Loucy (cell line): Measurements from ENCODE around the gene RXYLT1.
A peak's percentile ranks its signal among the peaks of the same experiment; 100 is the strongest.

Experiments used
- H2AFZ ChIP-seq: fragments of 200-600 bp; sonication (generic); 2 replicates; pipeline ENCODE4 v1.6.0; 2016; ENCODE audit warnings: antibody characterized with exemption, mild to moderate bottlenecking, low read length, moderate library complexity
- H3F3A ChIP-seq: fragments of 200-600 bp; 2 replicates; pipeline ENCODE4 v1.6.0; 2016; ENCODE audit warnings: antibody characterized with exemption, low read depth, mild to moderate bottlenecking
- H3K27me3 ChIP-seq: fragments of 200-600 bp; sonication (generic); 2 replicates; pipeline ENCODE4 v1.6.1; 2014; ENCODE audit warnings: low read length, mild to moderate bottlenecking; ENCODE audit not compliant: insufficient read depth, poor library complexity, severe bottlenecking
- H3K36me3 ChIP-seq: fragments of 200-600 bp; sonication (generic); 2 replicates; pipeline ENCODE4 v1.6.1; 2016; ENCODE audit warnings: low read length; ENCODE audit not compliant: insufficient read depth
- H3K4me1 ChIP-seq: fragments of 200-600 bp; sonication (generic); 2 replicates; pipeline ENCODE4 v1.5.1; 2014; ENCODE audit warnings: low read length, mild to moderate bottlenecking; ENCODE audit not compliant: insufficient read depth, poor library complexity, severe bottlenecking
- H3K4me2 ChIP-seq: fragments of 200-600 bp; sonication (generic); 2 replicates; pipeline ENCODE4 v1.6.0; 2014; ENCODE audit warnings: antibody characterized with exemption, low read length, low read depth, mild to moderate bottlenecking; ENCODE audit not compliant: poor library complexity, severe bottlenecking
- H3K4me3 ChIP-seq: fragments of 200-600 bp; sonication (generic); 2 replicates; pipeline ENCODE4 v1.5.1; 2014; ENCODE audit warnings: low read length, mild to moderate bottlenecking, mixed read lengths; ENCODE audit not compliant: poor library complexity, severe bottlenecking
- H3K79me2 ChIP-seq: fragments of 200-600 bp; sonication (generic); 2 replicates; pipeline ENCODE4 v1.6.1; 2014; ENCODE audit warnings: low read length; ENCODE audit not compliant: insufficient read depth
- H3K9ac ChIP-seq: fragments of 200-600 bp; sonication (generic); 2 replicates; pipeline ENCODE4 v1.6.0; 2014; ENCODE audit warnings: mild to moderate bottlenecking, low read depth, low read length, moderate library complexity; ENCODE audit not compliant: poor library complexity, severe bottlenecking
- H3K9me2 ChIP-seq: fragments of 200-600 bp; sonication (generic); replicated peaks from 2 replicates; pipeline ENCODE4 v1.6.1; 2016; ENCODE audit warnings: low read depth, low read length, mixed read lengths
- H3K9me3 ChIP-seq: fragments of 200-600 bp; sonication (generic); 2 replicates; pipeline ENCODE4 v1.6.1; 2014; ENCODE audit warnings: mild to moderate bottlenecking, antibody characterized with exemption, low read length, low read depth; ENCODE audit not compliant: insufficient read depth
- H4K20me1 ChIP-seq: fragments of 200-600 bp; sonication (generic); 2 replicates; pipeline ENCODE4 v1.6.0; 2014; ENCODE audit warnings: antibody characterized with exemption, low read length, mild to moderate bottlenecking; ENCODE audit not compliant: insufficient read depth, poor library complexity, severe bottlenecking
- EZH2phosphoT487 ChIP-seq: fragments of 200-600 bp; IDR thresholded peaks from 2 replicates; pipeline ENCODE4 v1.6.1; 2018; ENCODE audit warnings: antibody characterized with exemption, mild to moderate bottlenecking, moderate library complexity, borderline replicate concordance
- TF ChIP-seq, protein P1 (sequence below): fragments of 200-600 bp; sonication (generic); conservative IDR thresholded peaks from 2 replicates; pipeline ENCODE4 v1.5.1; 2014; ENCODE audit warnings: mild to moderate bottlenecking, antibody characterized with exemption, low read length

The RXYLT1 gene

DNA sequence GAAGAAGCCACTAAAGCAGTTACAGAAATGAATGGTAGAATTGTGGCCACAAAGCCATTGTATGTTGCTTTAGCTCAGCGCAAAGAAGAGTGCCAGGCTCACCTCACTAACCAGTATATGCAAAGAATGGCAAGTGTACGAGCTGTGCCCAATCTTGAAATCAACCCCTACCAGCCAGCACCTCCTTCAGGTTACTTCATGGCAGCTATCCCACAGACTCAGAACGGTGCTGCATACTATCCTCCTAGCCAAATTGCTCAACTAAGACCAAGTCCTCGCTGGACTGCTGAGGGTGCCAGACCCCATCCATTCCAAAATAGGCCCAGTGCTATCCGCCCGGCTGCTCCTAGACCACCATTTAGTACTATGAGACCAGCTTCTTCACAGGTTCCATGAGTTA is 43.3 kb downstream of the RXYLT1 start:
- Histone ChIP-seq H3K79me2 (no peaks in the 10 kb centered on the region), H3K4me3 (no peak overlapping the region), H3K4me2 (no peak overlapping the region), H3K27me3 (no peaks in the 10 kb centered on the region), H3K9me2 (no peaks in the 10 kb centered on the region), H3K36me3 (no peaks in the 10 kb centered on the region), H3K4me1 (no peaks in the 10 kb centered on the region), H3K9me3 (no peaks in the 10 kb centered on the region), H3K9ac (no peak overlapping the region), H2AFZ (no peak overlapping the region), H3F3A (no peaks in the 10 kb centered on the region), H4K20me1 (no peaks in the 10 kb centered on the region)
- TF ChIP-seq EZH2phosphoT487: no peak
- TF ChIP-seq, protein P1, sequence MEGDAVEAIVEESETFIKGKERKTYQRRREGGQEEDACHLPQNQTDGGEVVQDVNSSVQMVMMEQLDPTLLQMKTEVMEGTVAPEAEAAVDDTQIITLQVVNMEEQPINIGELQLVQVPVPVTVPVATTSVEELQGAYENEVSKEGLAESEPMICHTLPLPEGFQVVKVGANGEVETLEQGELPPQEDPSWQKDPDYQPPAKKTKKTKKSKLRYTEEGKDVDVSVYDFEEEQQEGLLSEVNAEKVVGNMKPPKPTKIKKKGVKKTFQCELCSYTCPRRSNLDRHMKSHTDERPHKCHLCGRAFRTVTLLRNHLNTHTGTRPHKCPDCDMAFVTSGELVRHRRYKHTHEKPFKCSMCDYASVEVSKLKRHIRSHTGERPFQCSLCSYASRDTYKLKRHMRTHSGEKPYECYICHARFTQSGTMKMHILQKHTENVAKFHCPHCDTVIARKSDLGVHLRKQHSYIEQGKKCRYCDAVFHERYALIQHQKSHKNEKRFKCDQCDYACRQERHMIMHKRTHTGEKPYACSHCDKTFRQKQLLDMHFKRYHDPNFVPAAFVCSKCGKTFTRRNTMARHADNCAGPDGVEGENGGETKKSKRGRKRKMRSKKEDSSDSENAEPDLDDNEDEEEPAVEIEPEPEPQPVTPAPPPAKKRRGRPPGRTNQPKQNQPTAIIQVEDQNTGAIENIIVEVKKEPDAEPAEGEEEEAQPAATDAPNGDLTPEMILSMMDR: no peak

DNA sequence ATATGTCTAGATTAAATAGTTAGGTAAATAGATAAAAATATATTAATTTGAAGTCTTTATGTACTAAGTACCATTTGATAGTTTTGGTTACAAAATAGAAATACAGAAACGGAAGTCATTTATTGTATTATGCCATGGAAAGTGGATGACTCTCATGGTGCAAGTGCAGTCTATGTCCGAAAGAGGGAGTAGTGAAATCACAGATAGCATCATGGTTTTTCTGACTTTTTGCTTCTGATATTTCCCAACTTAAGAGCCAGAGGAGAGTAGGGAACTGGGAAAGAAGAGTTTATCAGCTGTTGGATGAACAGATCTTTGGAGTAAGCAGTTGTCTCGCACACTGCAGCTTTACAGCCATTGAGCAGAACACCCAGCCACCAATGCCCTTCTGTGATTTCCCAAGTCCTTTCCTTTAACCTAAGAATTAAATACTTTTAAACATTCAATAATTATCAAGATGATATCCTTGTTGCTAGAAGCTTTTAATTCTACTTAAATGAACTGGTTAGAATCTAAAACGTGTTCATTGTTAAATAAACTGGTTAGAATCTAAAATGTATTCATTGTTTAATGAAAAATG is 46.4 kb downstream of the RXYLT1 start:
- Histone ChIP-seq H3K36me3 (no peaks in the 10 kb centered on the region), H3K27me3 (no peaks in the 10 kb centered on the region), H3K4me3 (no peak overlapping the region), H4K20me1 (no peaks in the 10 kb centered on the region), H3K9me3 (no peaks in the 10 kb centered on the region; the same call in 1 of the 2 replicates), H3K9ac (no peak overlapping the region), H3F3A (no peaks in the 10 kb centered on the region), H3K4me2 (no peak overlapping the region), H3K4me1 (no peaks in the 10 kb centered on the region), H3K79me2 (no peaks in the 10 kb centered on the region), H3K9me2 (no peaks in the 10 kb centered on the region), H2AFZ (no peak overlapping the region)
- TF ChIP-seq EZH2phosphoT487: no peak
- TF ChIP-seq, protein P1: peak; percentile 67

DNA sequence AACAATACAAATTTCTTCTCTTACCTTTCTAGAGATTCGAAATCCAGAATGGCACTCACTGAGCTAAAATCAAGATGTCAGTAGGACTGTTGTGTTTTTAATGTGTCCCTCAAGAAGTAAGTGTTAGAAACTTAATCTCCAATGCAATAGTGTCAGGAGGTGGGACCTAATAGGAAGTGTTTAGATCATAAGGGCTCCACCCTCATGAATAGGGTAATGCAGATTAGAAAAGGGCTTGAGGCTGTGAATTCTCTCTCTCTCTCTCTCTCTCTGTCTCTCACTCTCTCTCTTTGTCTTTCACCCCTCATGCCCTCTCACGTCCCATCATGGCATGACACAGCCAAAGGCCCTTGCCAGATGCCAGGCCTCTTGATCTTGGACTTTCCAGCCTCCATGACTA is 49.2 kb downstream of the RXYLT1 start:
- Histone ChIP-seq H3K4me1 (no peaks in the 10 kb centered on the region), H3K4me2 (no peak overlapping the region), H3K79me2 (no peaks in the 10 kb centered on the region), H3K4me3 (no peak overlapping the region), H4K20me1 (no peaks in the 10 kb centered on the region), H3K9ac (no peak overlapping the region), H3K27me3 (no peaks in the 10 kb centered on the region), H2AFZ (no peak overlapping the region), H3K9me3 (no peaks in the 10 kb centered on the region; the same call in 1 of the 2 replicates), H3F3A (no peaks in the 10 kb centered on the region), H3K9me2 (no peaks in the 10 kb centered on the region), H3K36me3 (no peaks in the 10 kb centered on the region)
- TF ChIP-seq EZH2phosphoT487: no peak
- TF ChIP-seq, protein P1: no peak
